HepG2 (cell line): Measurements from ENCODE around the gene CTDNEP1. TPM values are rescaled to one million over a fixed set of nuclear protein-coding genes. Genes with fewer than 3 reads are reported as not detected.

ENCODE experiments used
- ATF1 ChIP-seq: IDR thresholded peaks from 2 replicates; pipeline ENCODE4 v1.6.1; 2016; ENCODE audit warnings: mild to moderate bottlenecking, control low read depth
- CTCF ChIP-seq: sonication (generic); formaldehyde crosslinking; IDR thresholded peaks from 2 replicates; pipeline ENCODE4 v1.5.0; 2020; ENCODE audit warnings: mild to moderate bottlenecking, missing genetic modification reagents, moderate library complexity
- DPF2 ChIP-seq: sonication (generic); formaldehyde crosslinking; IDR thresholded peaks from 2 replicates; pipeline ENCODE4 v1.4.0; 2020; ENCODE audit warnings: mild to moderate bottlenecking, low read depth, missing genetic modification reagents, borderline replicate concordance
- ELK4 ChIP-seq: sonication (generic); formaldehyde crosslinking; IDR thresholded peaks from 2 replicates; pipeline ENCODE4 v1.9.0; 2021; ENCODE audit warnings: missing genetic modification reagents, borderline replicate concordance
- EZH2 ChIP-seq: conservative IDR thresholded peaks from 2 replicates; pipeline ENCODE4 v1.6.1; 2012; ENCODE audit warnings: mild to moderate bottlenecking, low read depth, low read length, moderate library complexity
- FOXP1 ChIP-seq, 2 experiments: fragments of 450-650 bp in 1 of 2; IDR thresholded peaks; 2 replicates each; pipeline ENCODE4 v1.6.1; 2017 to 2018; ENCODE audit warnings: antibody characterized with exemption in 1 of 2
- GATAD1 ChIP-seq: IDR thresholded peaks from 2 replicates; pipeline ENCODE4 v1.6.1; 2016; ENCODE audit warnings: missing genetic modification reagents, missing compliant biosample characterization
- IKZF1 ChIP-seq: fragments of 450-650 bp; IDR thresholded peaks from 2 replicates; pipeline ENCODE4 v1.7.1; 2016
- MLX ChIP-seq: IDR thresholded peaks from 2 replicates; pipeline ENCODE4 v1.6.1; 2016
- NFKBIZ ChIP-seq: IDR thresholded peaks from 2 replicates; pipeline ENCODE4 v1.6.1; 2018; ENCODE audit warnings: missing genetic modification reagents, missing compliant biosample characterization
- PHB2 ChIP-seq: fragments of 450-650 bp; IDR thresholded peaks from 2 replicates; pipeline ENCODE4 v1.6.1; 2018; ENCODE audit not compliant: partially characterized antibody
- PHF20 ChIP-seq: sonication (generic); formaldehyde crosslinking; IDR thresholded peaks from 2 replicates; pipeline ENCODE4 v1.5.0; 2020; ENCODE audit warnings: mild to moderate bottlenecking, missing genetic modification reagents
- SALL2 ChIP-seq: sonication (generic); formaldehyde crosslinking; IDR thresholded peaks from 2 replicates; pipeline ENCODE4 v1.8.1; 2023; ENCODE audit warnings: mild to moderate bottlenecking, missing genetic modification reagents, inconsistent platforms
- TCF7 ChIP-seq: sonication (generic); IDR thresholded peaks from 2 replicates; pipeline ENCODE4 v1.6.1; 2016; ENCODE audit warnings: antibody characterized with exemption, low read depth
- ZBTB10 ChIP-seq: sonication (generic); formaldehyde crosslinking; IDR thresholded peaks from 2 replicates; pipeline ENCODE4 v1.4.0; 2020; ENCODE audit warnings: missing genetic modification reagents, borderline replicate concordance
- ZFP36L2 ChIP-seq: sonication (generic); formaldehyde crosslinking; IDR thresholded peaks from 2 replicates; pipeline ENCODE4 v1.4.0; 2020; ENCODE audit warnings: missing genetic modification reagents
- ZFP41 ChIP-seq: sonication (generic); formaldehyde crosslinking; IDR thresholded peaks from 2 replicates; pipeline ENCODE4 v1.4.0; 2020; ENCODE audit warnings: mild to moderate bottlenecking, missing genetic modification reagents, borderline replicate concordance
- ZNF10 ChIP-seq: sonication (generic); formaldehyde crosslinking; IDR thresholded peaks from 2 replicates; pipeline ENCODE4 v1.4.0; 2020; ENCODE audit warnings: mild to moderate bottlenecking, low read depth, missing genetic modification reagents, borderline replicate concordance
- ZNF263 ChIP-seq: sonication (generic); formaldehyde crosslinking; IDR thresholded peaks from 2 replicates; pipeline ENCODE4 v1.4.0; 2020; ENCODE audit warnings: missing genetic modification reagents
- ZNF34 ChIP-seq: sonication (generic); formaldehyde crosslinking; IDR thresholded peaks from 2 replicates; pipeline ENCODE4 v1.4.0; 2020; ENCODE audit warnings: mild to moderate bottlenecking, missing genetic modification reagents, borderline replicate concordance
- ZNF562 ChIP-seq: sonication (generic); formaldehyde crosslinking; IDR thresholded peaks from 2 replicates; pipeline ENCODE4 v1.8.0; 2022; ENCODE audit warnings: missing genetic modification reagents, borderline replicate concordance
- ZNF749 ChIP-seq: sonication (generic); formaldehyde crosslinking; IDR thresholded peaks from 2 replicates; pipeline ENCODE4 v1.8.0; 2022; ENCODE audit warnings: mild to moderate bottlenecking, missing genetic modification reagents, moderate library complexity, borderline replicate concordance
- ZNF766 ChIP-seq: sonication (generic); formaldehyde crosslinking; IDR thresholded peaks from 2 replicates; pipeline ENCODE4 v1.5.0; 2020; ENCODE audit warnings: missing genetic modification reagents, borderline replicate concordance
- ZNF841 ChIP-seq: sonication (generic); formaldehyde crosslinking; IDR thresholded peaks from 2 replicates; pipeline ENCODE4 v1.8.1; 2023; ENCODE audit warnings: missing genetic modification reagents, borderline replicate concordance
- polyA plus RNA-seq, 8 experiments: library from polyadenylated mRNA; depleted of rRNA in 3 of 8; stranded (reverse) in 7 of 8; unstranded in 1 of 8; fragments of >200 nt; fragmentation: Illumina TruSeq in 4 of 8; extraction: Trizol in 4 of 8; gene quantifications; 2 replicates each; pipeline versions ENCODE4 v1.2.1 to v1.2.3, GENCODE V29; 2011 to 2016; ENCODE audit warnings: low read depth in 4 of 8, missing spikeins in 1 of 8, mixed read lengths in 1 of 8; ENCODE audit not compliant: insufficient read depth in 1 of 8
- total RNA-seq, 5 experiments: library from RNA; depleted of rRNA; stranded (reverse); fragments of >200 nt; fragmentation: Illumina TruSeq; extraction: Trizol; gene quantifications; 2 replicates each; pipeline ENCODE4 v1.2.3, GENCODE V29; 2016; ENCODE audit warnings: low read depth in 1 of 5

The CTDNEP1 gene
- total and polyA plus RNA-seq, 2 of the 13 experiments (the other 11 are each of a cell fraction or from before 2014, with no cell fraction given): 19.8 to 118 TPM

GRCh38 chr17:7252176-7253043 lies 876 bp upstream of the CTDNEP1 start, which contains the start of gene ELP5 (continued):
- no peak; the same call in 1 of the 2 replicates for TF ChIP-seq MLX (CRISPR knock-in tag)
- TF ChIP-seq ZFP36L2 (CRISPR knock-in tag): no peak
- TF ChIP-seq DPF2 (CRISPR knock-in tag): peak; percentile 38; the same call in 1 of the 2 replicates
- TF ChIP-seq EZH2: no peak
- no peak for TF ChIP-seq ZNF10 (CRISPR knock-in tag)
- TF ChIP-seq PHF20 (CRISPR knock-in tag): peak; percentile 89
- TF ChIP-seq ELK4 (CRISPR knock-in tag): no peak
- 0 out of 2 replicates have a peak, but pooled peaks have one; percentile 23 for TF ChIP-seq ZNF766
- TF ChIP-seq ZBTB10 (CRISPR knock-in tag): no peak; the same call in 1 of the 2 replicates
- TF ChIP-seq SALL2: peak; percentile 59
- TF ChIP-seq ZNF841 (CRISPR knock-in tag): no peak
- TF ChIP-seq ZNF263: peak; percentile 100
- peak; percentile 91 for TF ChIP-seq ZNF749 (CRISPR knock-in tag)
- TF ChIP-seq ZNF34 (CRISPR knock-in tag): peak; percentile 57; the same call in 1 of the 2 replicates
- TF ChIP-seq ZNF562 (CRISPR knock-in tag): no peak
- TF ChIP-seq ZFP41: no peak
- TF ChIP-seq NFKBIZ (CRISPR knock-in tag): peak; percentile 58; the same call in 1 of the 2 replicates
- no peak for TF ChIP-seq PHB2
- TF ChIP-seq TCF7: no peak
- no peak for TF ChIP-seq FOXP1 (IDR thresholded peaks at IDR 0.05)
- peak; percentile 22; the same call in 1 of the 2 replicates for TF ChIP-seq FOXP1 (CRISPR knock-in tag; IDR thresholded peaks at IDR 0.05)
- TF ChIP-seq ATF1 (CRISPR knock-in tag): peak; percentile 96
- TF ChIP-seq CTCF (CRISPR knock-in tag): peak; percentile 96
- no peak for TF ChIP-seq IKZF1
- peak; percentile 90 for TF ChIP-seq GATAD1 (CRISPR knock-in tag)
